Stimulated activated CD4-positive, alpha-beta T cell treated with anti-CD3 and anti-CD28 coated beads, Interleukin-4, amount 100 ng/mL, for 1 hour (primary cell): ENCODE results near the gene ATXN10.
"Not testable (repeated sequence)": the region's sequence is repeated elsewhere in the genome, so short reads cannot be mapped to it uniquely, and the experiment has no call there.

Experiments
- DNase-seq: peaks from one replicate; pipeline ENCODE4 v3.0.0-alpha.2; 2020

The ATXN10 gene

DNA sequence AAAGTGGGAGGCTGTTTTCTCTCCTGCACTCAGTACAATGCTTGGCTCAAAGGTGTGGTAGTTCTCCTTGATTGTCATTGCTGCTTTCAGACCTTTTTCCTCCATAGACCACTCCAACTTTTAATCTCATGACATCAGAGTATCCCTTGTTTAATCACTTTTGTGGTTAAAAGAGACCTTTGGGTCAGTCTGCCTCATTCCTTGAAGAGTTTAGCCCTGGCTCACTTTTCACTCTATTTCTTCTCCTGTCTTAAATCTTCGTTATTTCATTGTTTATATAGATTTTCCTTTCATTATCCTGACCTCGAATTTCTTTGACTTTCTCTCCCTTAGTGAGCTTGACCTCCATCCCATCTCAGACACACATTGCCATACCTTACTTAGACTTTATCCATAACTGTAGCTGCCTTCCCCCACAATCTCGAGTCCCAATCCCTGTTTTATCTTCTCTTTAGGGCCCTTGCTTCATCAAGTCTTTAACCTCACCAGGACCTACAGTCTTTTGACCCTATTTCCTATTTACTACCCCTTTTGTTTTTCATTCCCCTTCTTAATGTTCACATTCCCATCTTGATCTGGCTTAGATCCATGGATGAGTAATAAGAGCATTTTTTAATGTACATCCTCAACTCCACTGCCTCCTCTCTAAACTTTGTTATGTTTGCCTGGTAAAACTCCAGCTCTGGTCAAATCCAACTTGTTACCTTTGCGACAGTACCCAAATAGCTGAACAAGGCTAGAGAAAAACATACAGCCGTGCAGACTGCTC, 9.5 kb downstream of the ATXN10 start:
- no peak for DNase-seq

DNA sequence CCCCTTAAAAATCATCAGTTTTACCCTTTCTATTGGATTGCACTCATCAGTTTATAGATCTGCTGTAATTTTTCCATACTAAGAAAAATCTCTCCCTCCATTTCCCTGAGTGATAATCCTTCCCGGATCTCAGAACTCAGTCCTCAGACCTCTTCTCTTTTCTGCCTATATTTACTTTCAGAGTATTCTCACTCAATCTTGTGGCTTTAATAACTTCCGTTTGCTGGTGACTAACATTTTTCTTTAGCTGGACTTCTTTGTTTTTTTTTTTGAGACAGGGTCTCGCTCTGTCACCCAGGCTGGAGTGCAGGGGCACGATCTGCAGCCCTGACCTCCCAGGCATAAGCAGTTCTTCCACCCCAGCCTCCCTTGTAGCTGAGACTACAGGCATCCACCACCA, 10.4 kb downstream of the ATXN10 start:
- DNase-seq = no peak

DNA sequence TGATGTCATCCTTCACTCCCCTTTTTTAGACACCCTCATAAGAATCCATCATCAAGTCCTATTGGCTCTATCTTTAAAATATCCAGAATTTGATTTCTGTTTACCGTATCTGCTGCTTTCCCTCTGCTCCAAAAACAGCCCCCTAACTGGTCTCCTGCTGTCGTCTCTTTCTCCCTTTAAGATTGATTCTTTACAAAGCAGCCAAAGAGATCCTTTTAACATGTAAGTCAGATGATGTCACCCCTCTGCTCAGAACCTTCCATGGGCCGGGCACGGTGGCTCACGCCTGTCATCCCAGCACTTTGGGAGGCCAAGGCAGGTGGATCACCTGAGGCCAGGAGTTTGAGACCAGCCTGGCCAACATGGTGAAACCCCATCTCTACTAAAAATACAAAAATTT, 11.1 kb downstream of the ATXN10 start:
- not testable (repeated sequence) for DNase-seq

DNA sequence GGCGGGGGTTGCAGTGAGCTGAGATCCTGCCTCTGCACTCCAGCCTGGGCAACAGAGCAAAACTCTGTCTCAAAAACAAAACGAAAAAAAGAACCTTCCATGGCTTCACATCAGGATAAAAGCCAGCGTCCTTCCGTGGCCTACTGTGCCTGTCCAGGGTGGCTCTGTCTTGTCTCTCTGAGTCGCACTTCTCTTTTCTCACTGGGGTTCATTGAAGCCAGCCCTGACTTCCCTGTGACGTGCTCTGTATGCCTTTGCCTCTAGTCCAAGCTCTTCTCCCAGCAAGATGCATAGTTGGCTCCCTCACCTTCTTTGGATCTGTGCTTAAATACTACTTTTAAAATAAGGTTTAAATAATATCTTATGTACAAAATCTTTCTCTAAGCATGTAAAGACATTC, 11.6 kb downstream of the ATXN10 start:
- DNase-seq = no peak

- DNase-seq = no peak
Measured at GRCh38 chr22:45683680-45684079, 12.0 kb downstream of the ATXN10 start.

DNA sequence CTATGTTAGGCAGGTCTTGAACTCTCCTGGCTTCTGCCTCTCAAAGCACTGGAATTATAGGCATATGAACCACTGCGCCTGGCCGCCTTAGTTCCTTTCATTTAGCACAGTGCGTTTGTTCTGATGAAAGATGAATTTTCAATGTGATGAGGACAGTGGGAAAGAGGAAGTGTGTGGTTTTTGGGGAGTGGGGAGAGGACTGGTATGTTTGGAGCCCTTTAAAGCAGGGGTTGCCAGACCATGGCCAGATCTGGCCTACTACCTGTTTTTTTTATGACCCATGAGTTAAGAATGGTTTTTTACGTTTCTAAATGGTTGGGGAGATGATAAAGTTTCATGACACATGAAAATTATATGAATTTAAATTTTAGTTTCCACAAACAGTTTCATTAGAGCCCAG, 12.5 kb downstream of the ATXN10 start:
- DNase-seq = no peak

GRCh38 chr22:45684752-45685574, 13.3 kb downstream of the ATXN10 start:
- no peak for DNase-seq

DNA sequence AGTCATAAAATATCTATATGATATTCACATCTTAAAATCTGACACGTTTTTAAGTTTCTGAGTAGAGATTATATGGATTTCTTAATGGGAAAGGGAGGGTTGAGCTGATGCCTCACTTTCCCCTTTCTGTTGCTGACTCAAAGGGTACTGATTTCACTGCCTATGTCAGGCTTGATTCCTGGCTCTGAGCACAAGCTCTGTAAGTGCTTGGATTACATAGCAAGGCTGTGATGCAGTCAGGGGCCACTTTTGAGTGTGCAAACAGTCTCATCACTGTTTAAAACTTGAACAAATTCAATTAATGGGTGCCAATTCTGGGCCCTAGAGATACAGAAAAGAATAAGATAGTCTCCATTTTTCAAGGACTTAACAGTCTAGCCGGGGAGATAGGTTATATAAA, 14.4 kb downstream of the ATXN10 start:
- DNase-seq = no peak

DNA sequence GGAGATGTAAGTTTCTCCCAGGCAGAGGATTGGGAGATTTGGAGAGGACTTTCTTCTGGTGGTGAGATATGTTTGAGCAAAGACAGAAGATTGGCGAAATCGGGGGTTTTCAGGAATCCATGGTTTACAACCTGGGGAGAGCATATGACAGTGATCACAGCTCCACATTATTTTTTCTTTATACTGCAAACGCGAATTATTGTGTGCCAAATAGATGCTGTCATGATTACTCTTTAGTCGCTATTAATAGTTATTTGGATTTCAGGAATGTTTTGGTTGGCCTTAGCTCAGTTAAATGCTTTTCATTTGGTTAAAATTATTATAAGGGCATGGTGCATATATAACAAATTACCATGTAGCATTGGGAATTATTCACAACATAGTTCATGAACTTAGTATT, 15.2 kb downstream of the ATXN10 start:
- DNase-seq = no peak

DNA sequence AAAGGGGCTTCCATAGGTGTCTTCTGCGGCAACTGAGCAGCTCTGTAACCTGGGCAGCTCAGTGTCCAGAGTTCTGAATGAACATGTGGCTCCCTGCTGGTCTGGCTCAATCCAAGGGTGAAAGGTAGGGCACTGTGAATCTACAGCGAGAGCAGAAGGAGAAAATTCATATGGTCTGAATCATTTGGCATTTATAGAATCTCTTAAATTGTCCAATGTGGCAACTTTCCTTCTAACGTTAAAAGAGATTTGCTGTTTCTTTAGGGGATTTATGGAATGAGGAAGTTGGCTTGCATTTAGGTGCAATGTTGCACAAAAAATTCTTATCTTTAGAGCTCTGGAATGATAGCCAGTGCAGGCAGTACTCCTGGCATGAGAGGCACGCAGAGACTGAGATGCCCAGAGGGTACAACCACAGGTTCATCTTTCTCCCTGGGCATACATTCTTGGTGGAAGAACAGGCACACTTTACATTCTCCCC, 17.0 kb downstream of the ATXN10 start:
- no peak for DNase-seq

DNA sequence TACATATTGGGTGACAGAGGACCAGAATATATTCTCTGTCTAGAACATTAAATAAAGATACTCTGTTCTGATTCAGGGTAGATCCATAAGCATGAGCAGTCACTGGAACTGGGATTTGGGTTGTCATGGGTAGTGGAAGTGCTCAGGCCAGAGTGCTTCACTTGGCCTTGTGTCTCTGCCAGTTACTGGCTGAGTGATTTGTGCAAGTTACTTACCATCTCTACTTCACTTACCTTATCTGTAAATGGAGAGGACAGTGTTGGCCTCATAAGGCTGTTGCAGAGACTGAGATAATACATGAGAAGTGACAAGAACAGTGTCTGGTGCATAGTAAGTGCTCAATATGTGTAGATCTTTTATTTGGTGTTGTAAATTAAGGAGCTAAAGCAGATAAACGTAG, 17.6 kb downstream of the ATXN10 start:
- no peak for DNase-seq

DNA sequence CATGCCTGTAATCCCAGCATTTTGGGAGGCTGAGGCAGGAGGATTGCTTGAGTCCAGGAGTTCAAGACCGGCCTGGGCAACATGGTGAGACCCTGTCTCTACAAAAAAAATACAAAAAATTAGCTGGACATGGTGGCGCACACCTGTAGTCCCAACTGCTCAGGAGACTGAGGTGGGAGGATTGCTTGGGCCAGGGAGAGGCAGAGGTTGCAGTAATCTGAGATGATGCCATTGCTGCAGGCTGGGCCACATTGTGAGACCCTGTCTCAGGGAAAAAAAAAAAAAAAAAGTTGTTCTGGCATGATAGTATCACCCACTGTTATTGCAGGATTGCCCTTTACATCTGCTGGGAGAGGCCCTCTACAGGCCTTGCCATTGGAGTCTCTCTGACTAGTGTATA, 18.4 kb downstream of the ATXN10 start:
- DNase-seq = no peak

GRCh38 chr22:45692549-45692948, 20.9 kb downstream of the ATXN10 start:
- DNase-seq = no peak

DNA sequence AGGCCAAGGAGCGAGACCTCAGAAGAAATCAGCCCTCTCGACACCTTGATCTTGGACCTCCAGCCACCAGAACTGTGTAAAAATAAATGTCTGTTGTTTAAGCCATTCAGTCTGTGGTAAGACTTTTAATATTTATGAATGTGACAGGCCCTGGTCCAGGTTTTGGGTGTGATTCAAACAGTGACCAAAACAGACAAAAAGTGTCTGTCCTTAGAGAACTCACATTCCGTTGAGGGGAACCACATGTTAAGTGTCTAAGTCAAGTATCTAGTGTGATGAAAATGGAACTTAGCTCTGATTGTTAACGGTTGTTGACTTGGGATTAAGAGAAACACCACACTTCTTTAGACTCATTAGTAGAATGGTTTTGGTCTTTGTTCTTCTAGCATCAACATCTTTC, 22.2 kb downstream of the ATXN10 start:
- DNase-seq = no peak

DNA sequence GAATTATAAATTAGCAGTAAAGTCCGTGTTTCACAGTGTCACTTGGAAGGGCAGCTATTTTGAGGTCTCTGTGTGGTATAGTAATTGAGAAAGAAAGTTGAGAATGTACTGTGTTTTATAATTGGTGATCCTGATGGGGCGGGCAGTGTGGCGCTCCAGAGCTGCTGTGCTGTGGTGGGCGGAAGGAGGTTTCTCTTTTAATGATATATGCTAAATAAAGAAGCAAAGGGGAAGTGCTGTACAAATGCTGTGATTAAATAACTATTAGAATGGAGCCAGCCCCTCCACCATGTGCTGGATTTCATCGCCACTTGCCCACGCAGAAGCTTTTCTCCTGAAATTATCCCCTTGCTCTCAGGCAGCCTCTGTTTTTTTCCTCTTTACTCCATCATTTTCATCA, 24.6 kb downstream of the ATXN10 start:
- no peak for DNase-seq

- DNase-seq = no peak
Measured at GRCh38 chr22:45698094-45698493, 26.5 kb downstream of the ATXN10 start.

DNA sequence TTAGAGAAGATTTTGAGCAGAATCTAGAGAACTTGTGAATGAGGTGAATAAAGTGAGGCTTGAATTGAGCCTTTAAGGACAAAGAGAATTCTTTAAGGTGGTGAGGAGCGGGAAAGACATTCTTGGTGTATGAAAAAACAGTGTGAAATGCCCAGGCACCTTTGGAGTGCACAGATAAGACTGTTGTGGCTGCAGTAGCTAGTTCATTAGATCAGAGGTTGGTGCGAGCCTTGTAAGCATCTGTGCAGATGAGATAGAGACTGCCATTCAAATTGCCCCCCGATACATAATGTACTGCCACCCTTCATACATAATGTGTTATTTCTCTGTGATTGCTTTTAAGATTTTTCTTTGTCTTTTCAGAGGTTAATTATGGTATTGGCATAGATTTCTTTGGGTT, 31.3 kb downstream of the ATXN10 start:
- DNase-seq = no peak

- DNase-seq = no peak
Measured at GRCh38 chr22:45703758-45704157, 32.1 kb downstream of the ATXN10 start.

DNA sequence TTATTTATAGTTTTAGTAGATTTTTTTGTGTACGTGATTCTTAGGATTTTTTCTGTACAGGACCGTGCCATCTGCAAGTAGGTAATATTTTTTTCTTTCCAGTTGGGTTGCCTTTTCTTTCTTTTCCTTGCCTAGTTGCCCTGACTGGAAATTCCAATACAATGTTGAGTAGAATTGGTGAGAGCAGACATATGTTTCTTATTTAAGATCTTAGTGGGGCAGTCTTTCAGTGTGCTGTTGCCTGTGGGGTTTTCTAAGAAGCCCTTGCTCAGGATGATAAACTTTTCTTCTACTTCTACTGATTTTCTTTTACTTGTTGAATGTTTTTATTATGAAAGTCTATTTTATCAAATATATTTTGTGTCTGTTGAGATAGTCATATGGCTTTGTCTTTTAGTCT, 33.0 kb downstream of the ATXN10 start:
- no peak for DNase-seq

DNA sequence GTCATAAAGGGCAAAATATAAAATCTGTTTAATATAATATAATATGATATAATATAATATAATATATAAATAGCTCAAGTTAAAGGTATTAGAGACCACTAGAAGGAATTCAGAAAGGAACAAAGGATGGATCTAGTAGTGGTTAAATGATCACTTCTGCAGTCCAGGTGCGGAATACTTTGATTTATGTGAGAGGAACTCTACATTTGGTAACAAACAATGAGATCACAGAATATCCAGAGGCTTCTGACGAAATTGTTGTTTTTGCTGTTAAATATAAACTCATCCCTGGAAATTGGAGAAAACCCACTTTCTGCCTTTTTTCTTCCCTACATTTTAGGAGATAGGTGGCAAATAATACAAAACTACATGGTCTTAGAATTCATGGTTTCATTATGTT, 36.0 kb downstream of the ATXN10 start:
- DNase-seq = no peak

GRCh38 chr22:45708145-45708544, 36.5 kb downstream of the ATXN10 start:
- DNase-seq = no peak

- DNase-seq = no peak
Measured at GRCh38 chr22:45709060-45709739, 37.6 kb downstream of the ATXN10 start.

DNA sequence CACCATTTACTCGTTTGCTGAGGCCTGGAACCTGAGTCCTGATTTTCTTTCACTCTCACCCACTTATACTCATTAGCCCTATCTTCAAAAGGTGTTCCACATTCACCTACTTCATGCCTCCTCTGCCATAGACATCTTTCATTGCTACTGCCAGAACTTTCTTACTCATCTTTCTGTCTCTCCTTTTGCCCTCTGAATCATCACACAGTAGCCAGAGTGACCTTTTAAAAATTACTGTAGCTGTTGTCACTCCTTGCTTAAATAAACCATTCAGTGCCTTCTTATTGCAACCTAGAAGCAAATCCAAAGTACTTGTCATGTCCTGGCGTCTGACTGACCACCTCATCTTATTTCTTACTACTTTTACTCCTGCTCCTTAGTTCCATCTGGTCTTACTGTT, 38.2 kb downstream of the ATXN10 start:
- no peak for DNase-seq

GRCh38 chr22:45710469-45710868, 38.8 kb downstream of the ATXN10 start:
- DNase-seq = no peak
